ENCODE data around the gene HPX. TPM values are rescaled to one million over a fixed set of nuclear protein-coding genes. Genes with fewer than 3 reads are reported as not detected.

Gene HPX
- total RNA-seq, 2 donors from 2014 or later: 3.9 to 6.0 TPM

GRCh38 chr11:6433998-6434660 is 6.7 kb downstream of the HPX start:
- Histone ChIP-seq H3K27me3 (ENCODE audit: control insufficient read depth, insufficient read depth, low read length, poor library complexity, severe bottlenecking) (no peaks in the 10 kb centered on the region), H3K36me3 (ENCODE audit: control insufficient read depth, insufficient read depth, low read length) (no peaks in the 10 kb centered on the region), H3K4me3 (ENCODE audit: low read length) (no peak overlapping the region), H3K9ac (ENCODE audit: extremely low read depth, low read length, poor library complexity, severe bottlenecking) (no peak overlapping the region), H3K4me1 (ENCODE audit: control insufficient read depth, insufficient read depth, low read length) (no peaks in the 10 kb centered on the region), H3K9me3 (ENCODE audit: control insufficient read depth, low read length) (no peaks in the 10 kb centered on the region), H3K27ac (ENCODE audit: low read depth, low read length) (no peak overlapping the region)
- H3K27ac Mint-ChIP-seq: peak overlapping the region; percentile 30
- no peaks in the 10 kb centered on the region for H3K27me3 Mint-ChIP-seq (ENCODE audit: insufficient read depth)
- no peak for DNase-seq
- no peak overlapping the region for H3K4me3 Mint-ChIP-seq
- peaks cover 13% of the 10 kb centered on the region for H3K4me1 Mint-ChIP-seq
- H3K36me3 Mint-ChIP-seq (ENCODE audit: low read depth): peaks cover 1% of the 10 kb centered on the region
- no peaks in the 10 kb centered on the region for H3K9me3 Mint-ChIP-seq
- TF ChIP-seq, protein P1, sequence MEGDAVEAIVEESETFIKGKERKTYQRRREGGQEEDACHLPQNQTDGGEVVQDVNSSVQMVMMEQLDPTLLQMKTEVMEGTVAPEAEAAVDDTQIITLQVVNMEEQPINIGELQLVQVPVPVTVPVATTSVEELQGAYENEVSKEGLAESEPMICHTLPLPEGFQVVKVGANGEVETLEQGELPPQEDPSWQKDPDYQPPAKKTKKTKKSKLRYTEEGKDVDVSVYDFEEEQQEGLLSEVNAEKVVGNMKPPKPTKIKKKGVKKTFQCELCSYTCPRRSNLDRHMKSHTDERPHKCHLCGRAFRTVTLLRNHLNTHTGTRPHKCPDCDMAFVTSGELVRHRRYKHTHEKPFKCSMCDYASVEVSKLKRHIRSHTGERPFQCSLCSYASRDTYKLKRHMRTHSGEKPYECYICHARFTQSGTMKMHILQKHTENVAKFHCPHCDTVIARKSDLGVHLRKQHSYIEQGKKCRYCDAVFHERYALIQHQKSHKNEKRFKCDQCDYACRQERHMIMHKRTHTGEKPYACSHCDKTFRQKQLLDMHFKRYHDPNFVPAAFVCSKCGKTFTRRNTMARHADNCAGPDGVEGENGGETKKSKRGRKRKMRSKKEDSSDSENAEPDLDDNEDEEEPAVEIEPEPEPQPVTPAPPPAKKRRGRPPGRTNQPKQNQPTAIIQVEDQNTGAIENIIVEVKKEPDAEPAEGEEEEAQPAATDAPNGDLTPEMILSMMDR (conservative IDR thresholded peaks at IDR 0.05): no peak
- 92 to 100% methylated on average over 1 to 5 of the region's 5 CpGs for WGBS, 2 experiments (ENCODE audit: insufficient coverage in 1 of 2, insufficient read length in 1 of 2)

DNA sequence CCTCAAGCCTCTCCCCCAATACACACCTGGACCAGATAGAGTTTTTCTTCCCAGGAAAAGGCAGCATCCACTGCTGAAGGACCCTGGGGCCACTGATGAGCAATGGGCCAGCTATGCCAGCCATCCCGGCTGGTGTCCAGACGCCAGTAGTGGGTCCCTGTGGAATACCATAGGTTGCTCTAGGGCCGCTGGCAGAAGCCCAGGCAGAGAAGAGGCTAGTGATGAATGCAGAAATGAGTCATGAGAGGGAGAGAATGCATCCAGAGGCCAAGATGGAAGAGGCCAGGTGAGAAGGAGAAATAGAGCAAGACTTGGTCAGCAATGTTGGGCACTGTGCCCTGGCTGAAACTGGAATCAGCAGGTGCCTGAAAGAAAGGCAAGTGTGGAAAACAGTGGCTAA is 8.9 kb downstream of the HPX start:
- no peaks in the 10 kb centered on the region for H3K27me3 ChIP-seq (ENCODE audit: control insufficient read depth, insufficient read depth, low read length, poor library complexity, severe bottlenecking)
- H3K36me3 ChIP-seq (ENCODE audit: control insufficient read depth, insufficient read depth, low read length): no peaks in the 10 kb centered on the region
- Mint-ChIP-seq H3K36me3 (ENCODE audit: low read depth) (peaks cover 1% of the 10 kb centered on the region), H3K4me3 (no peak overlapping the region), H3K4me1 (peaks cover 15% of the 10 kb centered on the region), H3K27me3 (ENCODE audit: insufficient read depth) (no peaks in the 10 kb centered on the region), H3K27ac (no peak overlapping the region), H3K9me3 (no peaks in the 10 kb centered on the region)
- no peaks in the 10 kb centered on the region for H3K4me1 ChIP-seq (ENCODE audit: control insufficient read depth, insufficient read depth, low read length)
- 91 to 100% methylated on average over 1 to 3 of the region's 3 CpGs for WGBS, 2 experiments (ENCODE audit: insufficient coverage in 1 of 2, insufficient read length in 1 of 2)
- H3K27ac ChIP-seq (ENCODE audit: low read depth, low read length): no peak overlapping the region
- no peak for DNase-seq
- no peak overlapping the region for H3K4me3 ChIP-seq (ENCODE audit: low read length)
- no peak overlapping the region for H3K9ac ChIP-seq (ENCODE audit: extremely low read depth, low read length, poor library complexity, severe bottlenecking)
- H3K9me3 ChIP-seq (ENCODE audit: control insufficient read depth, low read length): no peaks in the 10 kb centered on the region
- TF ChIP-seq, protein P1 (conservative IDR thresholded peaks at IDR 0.05): no peak

DNA sequence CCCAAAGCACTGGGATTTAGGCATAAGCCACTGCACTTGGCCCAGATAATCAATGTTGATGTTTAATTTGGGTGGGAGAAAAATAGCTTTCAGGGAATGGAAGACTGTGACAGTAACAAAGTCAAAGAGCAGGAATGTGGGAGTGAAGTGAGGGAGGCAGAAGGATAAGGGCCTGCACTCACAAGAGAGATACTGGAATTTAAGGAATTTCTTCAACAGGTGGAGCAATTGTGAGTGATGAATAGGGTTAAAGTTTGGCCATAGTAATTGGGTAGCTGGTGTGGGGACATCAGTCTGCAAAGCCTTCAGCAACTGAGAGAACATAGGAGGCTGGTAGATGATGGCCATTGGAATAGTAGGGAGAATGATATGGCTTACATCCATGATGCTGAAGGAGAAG is 13.3 kb downstream of the HPX start:
- Mint-ChIP-seq H3K27ac (no peak overlapping the region), H3K36me3 (ENCODE audit: low read depth) (peaks cover 1% of the 10 kb centered on the region), H3K4me1 (peaks cover 2% of the 10 kb centered on the region), H3K9me3 (no peaks in the 10 kb centered on the region), H3K27me3 (ENCODE audit: insufficient read depth) (peaks cover 27% of the 10 kb centered on the region), H3K4me3 (no peak overlapping the region)
- TF ChIP-seq, protein P1 (conservative IDR thresholded peaks at IDR 0.05): no peak
- H3K27ac ChIP-seq (ENCODE audit: low read depth, low read length): no peak overlapping the region
- H3K4me3 ChIP-seq (ENCODE audit: low read length): no peak overlapping the region
- no peak overlapping the region for H3K9ac ChIP-seq (ENCODE audit: extremely low read depth, low read length, poor library complexity, severe bottlenecking)
- DNase-seq: peak; percentile 35
- no peaks in the 10 kb centered on the region for H3K9me3 ChIP-seq (ENCODE audit: control insufficient read depth, low read length)
- no peaks in the 10 kb centered on the region for H3K4me1 ChIP-seq (ENCODE audit: control insufficient read depth, insufficient read depth, low read length)
- H3K27me3 ChIP-seq (ENCODE audit: control insufficient read depth, insufficient read depth, low read length, poor library complexity, severe bottlenecking): peaks cover 20% of the 10 kb centered on the region
- no peaks in the 10 kb centered on the region for H3K36me3 ChIP-seq (ENCODE audit: control insufficient read depth, insufficient read depth, low read length)

All from endodermal cell (in vitro differentiated cells).